Frontal cortex (tissue), 4 donors: ENCODE results near the gene MYEOV. TPM values are rescaled to one million over a fixed set of nuclear protein-coding genes. Genes with fewer than 3 reads are reported as not detected.

Source experiments
- DNase-seq, 2 donors: peaks; one replicate each; pipeline ENCODE4 v3.0.0; 2012; ENCODE audit warnings: low spot score in 2 of 2
- FAIRE-seq: peaks from 2 replicates; lab custom pipeline; 2012; peaks lifted over from hg19 to GRCh38; lab: Jason Lieb, UNC
- total RNA-seq: library from RNA; depleted of rRNA; stranded (reverse); fragments of >200 nt; gene quantifications from one replicate; pipeline ENCODE4 v1.2.3, GENCODE V29; 2014
- donor health status: control.
- donor health status: control.
- donor health status: control.

The MYEOV gene
- total RNA-seq, 1 donor from 2014 or later, result not detected

GRCh38 chr11:69299572-69299971, 5.6 kb downstream of the MYEOV start:
- FAIRE-seq (no peak), DNase-seq (no peak)

- DNase-seq, result no peak
- FAIRE-seq, result no peak
Observed at GRCh38 chr11:69300120-69301060, 6.4 kb downstream of the MYEOV start.

DNA sequence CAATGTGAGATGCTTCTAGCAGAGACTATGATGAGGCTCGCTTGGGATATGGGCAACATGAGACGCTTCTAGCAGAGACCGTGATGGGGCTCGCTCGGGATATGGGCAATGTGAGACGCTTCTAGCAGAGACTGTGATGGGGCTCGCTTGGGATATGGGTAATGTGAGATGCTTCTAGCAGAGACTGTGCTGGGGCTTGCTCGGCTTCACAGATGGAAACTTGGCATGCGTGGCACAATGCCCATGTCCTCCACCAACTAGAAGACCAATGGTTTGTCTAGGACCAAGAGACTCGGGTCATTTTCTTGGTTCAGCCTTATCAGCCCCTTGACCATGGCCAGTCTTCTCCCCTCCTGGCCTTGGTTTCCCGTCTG, 7.1 kb downstream of the MYEOV start:
- FAIRE-seq (no peak), DNase-seq (no peak)

- no peak for DNase-seq
- no peak for FAIRE-seq
Observed at GRCh38 chr11:69301455-69302401, 7.8 kb downstream of the MYEOV start.

- DNase-seq, result no peak
- no peak for FAIRE-seq
Observed at GRCh38 chr11:69302447-69303020, 8.6 kb downstream of the MYEOV start.

GRCh38 chr11:69303427-69303826, 9.5 kb downstream of the MYEOV start:
- FAIRE-seq, result no peak
- DNase-seq, result no peak

- FAIRE-seq (no peak), DNase-seq (no peak)
Observed at GRCh38 chr11:69304258-69304657, 10.3 kb downstream of the MYEOV start.

DNA sequence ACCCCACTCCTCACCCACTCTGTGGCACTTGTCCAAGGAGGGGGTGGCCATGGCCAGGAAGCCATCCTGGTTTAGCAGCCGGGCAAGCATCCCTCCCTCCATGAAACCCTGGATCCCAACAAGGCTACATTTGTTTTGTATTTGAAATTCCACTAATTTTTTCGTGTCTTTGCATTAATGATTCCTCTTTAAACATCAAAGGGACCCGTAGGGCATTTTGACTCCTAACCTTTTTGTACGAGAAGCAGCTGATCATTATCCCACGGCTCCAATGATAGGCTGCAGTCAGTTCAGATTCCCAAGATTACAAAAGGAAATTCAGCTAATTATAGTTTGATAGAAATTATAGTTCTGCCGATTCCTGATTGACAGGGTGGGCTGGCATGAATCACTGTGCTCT, 10.7 kb downstream of the MYEOV start:
- FAIRE-seq (no peak), DNase-seq (no peak)

DNA sequence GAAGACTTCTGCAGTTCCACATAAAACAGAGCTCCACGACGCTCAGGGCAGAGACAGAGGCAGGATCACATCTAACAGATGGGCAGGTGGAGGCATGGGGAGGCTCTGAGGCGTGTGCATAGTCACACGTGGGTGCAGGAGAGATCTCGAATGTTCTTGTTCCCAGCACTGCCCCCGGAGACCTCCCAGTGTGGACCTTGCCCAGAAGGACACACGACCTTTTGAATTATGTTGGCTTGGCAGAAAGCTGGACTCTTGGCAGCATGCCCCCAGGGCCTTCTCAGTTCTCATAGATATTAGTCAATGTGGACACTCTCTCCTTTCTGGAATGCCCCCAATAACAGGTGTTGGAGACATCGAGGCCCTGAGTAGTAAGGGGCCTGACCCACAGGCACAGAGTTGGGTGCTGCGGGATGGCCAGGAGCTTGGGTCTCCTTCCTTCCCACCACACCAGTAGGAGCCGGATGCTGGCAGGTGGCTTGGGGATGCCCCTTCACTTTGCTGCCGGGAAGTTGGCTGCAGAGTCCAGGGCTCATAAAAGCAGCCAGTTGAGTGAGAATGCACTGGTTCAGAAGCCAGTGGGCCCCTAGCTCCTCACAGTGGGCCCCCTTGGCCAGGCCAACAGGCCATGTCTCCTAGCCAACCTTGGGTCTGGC, 12.1 kb downstream of the MYEOV start:
- DNase-seq (no peak), FAIRE-seq (no peak)

DNA sequence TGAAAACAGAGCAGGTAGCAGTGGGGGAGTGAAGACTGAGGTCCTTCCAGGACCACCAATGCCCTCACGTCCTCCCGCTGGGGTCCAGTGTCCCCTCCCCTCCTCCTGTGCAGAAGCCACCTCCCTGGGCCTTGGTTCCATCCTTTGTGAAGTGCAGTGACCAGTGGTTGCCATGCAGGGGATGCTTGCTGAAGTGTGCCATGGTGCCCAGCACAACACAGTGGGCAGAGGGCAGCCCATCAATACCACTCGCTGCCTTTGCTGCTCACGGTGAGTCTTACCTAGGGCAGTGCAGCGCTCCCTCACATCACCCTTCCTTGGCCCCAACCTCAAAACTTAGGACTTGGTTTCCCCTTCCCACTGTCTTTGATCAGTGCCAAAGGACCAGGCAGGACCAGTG, 12.9 kb downstream of the MYEOV start:
- FAIRE-seq, result no peak
- DNase-seq, result no peak

- DNase-seq (no peak), FAIRE-seq (no peak)
Observed at GRCh38 chr11:69307421-69307820, 13.5 kb downstream of the MYEOV start.

DNA sequence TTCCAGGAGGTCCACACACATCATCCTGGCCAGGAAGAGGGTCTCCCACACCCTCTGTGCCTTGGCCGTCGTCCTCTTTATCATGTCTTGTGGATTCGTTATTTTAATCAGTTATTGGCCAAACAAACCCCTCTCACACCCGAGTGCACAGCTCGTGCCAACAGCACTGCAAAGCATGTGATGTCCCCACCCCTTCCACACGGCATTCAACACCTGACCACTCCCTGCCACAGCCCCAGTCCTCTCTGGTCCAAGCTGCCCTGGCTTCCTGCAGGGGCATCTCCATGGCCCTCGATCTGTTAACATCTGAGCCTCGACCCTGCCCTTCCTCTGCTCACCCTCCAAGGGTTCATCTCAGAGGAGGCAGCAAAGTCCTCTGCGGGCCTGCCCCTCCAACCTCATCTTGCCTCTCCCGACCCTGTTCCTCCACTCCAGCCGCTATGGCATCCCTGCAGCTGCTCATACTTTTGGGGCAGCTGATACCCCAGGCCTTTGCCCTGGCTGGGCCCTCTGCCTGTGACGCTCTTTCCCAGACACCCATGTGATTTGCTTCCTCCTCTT, 14.0 kb downstream of the MYEOV start:
- FAIRE-seq (no peak), DNase-seq (no peak)

DNA sequence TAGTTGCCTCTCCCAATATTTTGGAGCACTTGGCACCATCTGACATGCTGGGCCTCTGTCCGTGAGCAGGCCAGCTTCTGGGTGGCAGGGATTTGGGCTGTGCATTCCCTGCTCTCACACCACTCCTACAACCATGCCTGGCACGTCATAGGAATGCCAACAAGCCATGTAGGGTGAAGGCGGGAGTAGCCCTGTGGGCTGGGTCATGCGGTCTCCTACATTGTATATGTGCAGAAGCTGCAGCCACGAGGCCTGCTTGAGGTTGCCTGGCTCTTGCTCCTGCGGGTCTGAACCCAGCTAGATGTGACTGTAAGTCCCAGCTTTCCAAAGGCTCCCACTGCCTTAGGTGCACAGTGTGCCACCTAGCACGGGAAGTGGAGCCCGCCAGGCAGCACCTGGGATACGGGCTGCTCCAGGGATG, 14.5 kb downstream of the MYEOV start:
- DNase-seq, result no peak

DNA sequence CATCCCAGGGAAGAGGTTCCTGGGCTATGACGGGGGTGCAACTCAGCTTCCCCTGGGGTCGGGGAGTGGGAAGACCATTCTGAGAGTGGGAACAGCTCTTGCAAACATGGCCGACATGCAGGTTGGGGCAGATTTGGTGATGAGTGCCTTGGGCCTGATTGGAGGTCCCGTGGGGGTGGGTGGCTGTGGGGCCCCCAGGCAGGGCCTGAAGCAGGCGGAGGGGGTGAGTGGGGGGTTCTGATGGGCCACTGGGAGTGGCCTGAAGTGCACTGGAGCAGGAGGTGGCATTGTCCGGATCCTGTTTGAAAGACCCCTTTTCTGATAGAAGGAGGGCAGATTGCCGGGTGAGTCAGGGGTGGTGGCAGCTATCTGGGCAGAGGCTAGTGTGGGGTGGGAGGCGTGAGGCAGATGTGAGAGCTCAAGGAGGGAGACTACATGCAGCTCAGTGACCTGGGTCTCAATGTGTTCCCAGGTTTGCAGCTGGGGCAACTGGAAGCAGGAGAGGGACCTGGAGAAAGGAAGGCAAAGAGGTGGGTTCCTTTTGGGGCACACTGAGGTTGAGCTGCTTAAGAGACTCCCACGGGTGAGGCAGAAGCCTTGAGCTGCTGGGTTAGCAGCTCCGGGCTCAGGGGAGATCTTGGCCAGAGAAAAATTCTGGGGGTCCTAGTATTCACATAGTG, 15.1 kb downstream of the MYEOV start:
- DNase-seq, result no peak
- no peak for FAIRE-seq

More for the DNA sequence above, 14.5 kb downstream of the MYEOV start:
- FAIRE-seq, result no peak

- DNase-seq (no peak), FAIRE-seq (no peak)
Observed at GRCh38 chr11:69309631-69310280, 15.8 kb downstream of the MYEOV start.

DNA sequence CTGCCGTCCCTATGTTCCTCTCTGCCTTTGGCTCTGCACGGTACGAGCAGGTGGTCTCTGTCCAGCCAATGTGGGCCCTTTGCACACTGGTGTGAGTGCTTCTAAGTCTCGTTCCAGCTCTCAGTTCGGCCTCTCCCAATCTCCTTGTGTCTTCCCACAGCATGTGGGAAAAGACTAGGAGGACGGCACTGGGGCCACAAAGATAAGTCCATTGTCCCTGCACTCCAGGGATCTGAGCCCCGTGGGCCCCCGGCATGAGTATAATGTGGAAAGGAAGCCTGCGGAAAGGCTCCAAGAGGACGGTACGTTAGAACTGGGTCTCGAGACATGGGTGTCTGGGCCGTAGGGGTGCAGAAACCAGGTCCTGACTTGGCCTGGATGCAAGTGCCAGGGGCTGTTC, 16.4 kb downstream of the MYEOV start:
- FAIRE-seq, result no peak
- DNase-seq, result no peak

DNA sequence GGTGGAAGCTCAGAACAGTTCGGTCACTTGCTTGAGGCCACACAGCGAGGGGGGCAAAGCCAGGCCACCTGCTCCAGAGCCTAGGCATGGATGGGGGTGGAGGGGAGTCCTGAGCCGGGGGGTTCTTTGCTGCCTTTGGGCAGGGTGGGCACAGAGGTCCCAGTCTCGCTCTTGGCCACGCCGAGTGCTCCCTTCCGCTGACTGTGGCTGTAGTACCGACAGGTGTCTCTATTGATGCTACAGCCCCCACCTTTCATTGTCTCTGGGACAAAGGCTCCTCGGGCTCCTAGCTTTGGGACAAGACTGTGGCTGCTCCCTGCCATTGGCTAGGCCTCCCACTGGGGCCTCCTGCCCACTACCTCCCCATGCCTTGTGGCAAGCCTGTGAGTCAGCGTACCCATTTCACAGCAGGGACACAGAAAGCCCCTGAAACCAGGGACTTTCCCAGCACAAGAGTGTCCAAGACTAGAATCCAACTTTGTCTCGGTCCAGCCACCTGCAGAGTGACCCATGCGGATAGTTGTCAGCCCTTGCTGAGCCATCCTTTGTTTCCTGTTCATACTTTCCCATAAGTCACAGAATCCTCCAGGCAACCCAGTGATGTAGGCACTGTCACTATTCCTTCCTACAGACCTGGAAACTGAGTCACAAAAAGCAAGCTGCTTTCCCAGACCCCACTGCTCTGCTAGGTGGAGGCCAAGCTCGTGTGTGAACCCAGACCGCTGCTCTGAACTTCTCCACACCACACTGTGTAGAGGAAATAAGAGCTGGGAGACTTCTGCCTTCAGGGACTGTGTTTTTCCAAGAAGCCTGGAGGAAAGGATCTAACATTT, 17.2 kb downstream of the MYEOV start:
- DNase-seq, result no peak
- FAIRE-seq, result no peak
